Gastrocnemius medialis (tissue), 4 donors: ENCODE measurements around the gene KRTAP19-2.

Source experiments
- POLR2A ChIP-seq, 2 donors: fragments of 450-650 bp; IDR thresholded peaks; one replicate each; pipeline ENCODE4 v1.6.1; 2017; ENCODE audit warnings: antibody characterized with exemption in 2 of 2, mild to moderate bottlenecking in 2 of 2, moderate library complexity in 2 of 2
- TF ChIP-seq, protein P1 (sequence below), 5 experiments: fragments of 450-650 bp in 3 of 5; fragments of 200-600 bp in 2 of 5; sonication (generic) in 2 of 5; IDR thresholded peaks in 4 of 5; conservative IDR thresholded peaks in 1 of 5; 1 replicate in 4 of 5; 2 replicates in 1 of 5; pipeline ENCODE4 v1.5.1; 2016 to 2019; ENCODE audit warnings: antibody characterized with exemption in 5 of 5, mild to moderate bottlenecking in 3 of 5, moderate library complexity in 3 of 5

DNA sequence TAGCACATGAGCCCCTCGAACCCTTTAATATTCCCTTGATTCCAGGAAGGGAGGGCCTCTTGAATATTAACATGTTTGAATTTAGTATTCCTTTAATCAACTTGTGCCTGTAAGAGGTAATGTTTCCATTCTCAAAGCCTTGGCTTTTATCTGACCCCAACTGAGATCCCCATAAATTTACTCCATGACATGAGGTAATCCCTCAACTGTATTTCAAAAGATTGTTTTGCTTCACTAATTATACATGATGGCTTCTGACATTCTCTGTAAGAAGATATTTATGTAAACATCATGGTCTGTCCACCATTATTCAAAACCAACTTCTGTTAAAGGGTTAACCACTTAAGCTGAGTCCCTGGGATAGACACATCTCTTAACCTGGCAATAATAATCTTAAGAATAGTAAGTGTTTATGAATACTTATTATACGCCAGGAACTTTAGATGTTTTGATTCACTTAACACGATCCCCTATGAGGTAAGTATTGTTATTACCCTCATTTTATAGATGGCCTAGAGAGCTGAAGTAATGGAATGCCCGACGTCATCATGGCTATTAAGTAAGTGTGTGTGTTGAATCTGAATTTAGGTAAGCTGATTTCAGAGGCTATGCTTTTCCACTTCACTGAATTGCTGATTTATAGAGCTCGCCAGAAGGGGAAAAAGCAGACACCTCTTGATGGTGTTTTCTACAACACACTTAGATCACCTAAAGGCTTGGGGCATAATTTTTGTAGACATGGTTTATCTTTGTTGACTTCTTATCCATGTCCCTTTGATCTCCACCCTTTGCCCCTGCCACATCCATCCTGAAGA lies 18.1 kb downstream of the KRTAP19-2 start:
- TF ChIP-seq, protein P1, sequence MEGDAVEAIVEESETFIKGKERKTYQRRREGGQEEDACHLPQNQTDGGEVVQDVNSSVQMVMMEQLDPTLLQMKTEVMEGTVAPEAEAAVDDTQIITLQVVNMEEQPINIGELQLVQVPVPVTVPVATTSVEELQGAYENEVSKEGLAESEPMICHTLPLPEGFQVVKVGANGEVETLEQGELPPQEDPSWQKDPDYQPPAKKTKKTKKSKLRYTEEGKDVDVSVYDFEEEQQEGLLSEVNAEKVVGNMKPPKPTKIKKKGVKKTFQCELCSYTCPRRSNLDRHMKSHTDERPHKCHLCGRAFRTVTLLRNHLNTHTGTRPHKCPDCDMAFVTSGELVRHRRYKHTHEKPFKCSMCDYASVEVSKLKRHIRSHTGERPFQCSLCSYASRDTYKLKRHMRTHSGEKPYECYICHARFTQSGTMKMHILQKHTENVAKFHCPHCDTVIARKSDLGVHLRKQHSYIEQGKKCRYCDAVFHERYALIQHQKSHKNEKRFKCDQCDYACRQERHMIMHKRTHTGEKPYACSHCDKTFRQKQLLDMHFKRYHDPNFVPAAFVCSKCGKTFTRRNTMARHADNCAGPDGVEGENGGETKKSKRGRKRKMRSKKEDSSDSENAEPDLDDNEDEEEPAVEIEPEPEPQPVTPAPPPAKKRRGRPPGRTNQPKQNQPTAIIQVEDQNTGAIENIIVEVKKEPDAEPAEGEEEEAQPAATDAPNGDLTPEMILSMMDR (IDR thresholded peaks at IDR 0.05 in 4 of 5, conservative IDR thresholded peaks at IDR 0.05 in 1 of 5) = no peak
- no peak for TF ChIP-seq POLR2A (IDR thresholded peaks at IDR 0.05)
